Hypothalamus (tissue), 51 donors: ENCODE measurements around the gene NAALADL2.
"Not testable (repeated sequence)": the region's sequence is repeated elsewhere in the genome, so short reads cannot be mapped to it uniquely, and the experiment has no call there.

Experiments used
- DNase-seq, 51 donors: peaks; one replicate each; lab custom pipeline; 2025; lab: John Stamatoyannopoulos, UW

The NAALADL2 gene

DNA sequence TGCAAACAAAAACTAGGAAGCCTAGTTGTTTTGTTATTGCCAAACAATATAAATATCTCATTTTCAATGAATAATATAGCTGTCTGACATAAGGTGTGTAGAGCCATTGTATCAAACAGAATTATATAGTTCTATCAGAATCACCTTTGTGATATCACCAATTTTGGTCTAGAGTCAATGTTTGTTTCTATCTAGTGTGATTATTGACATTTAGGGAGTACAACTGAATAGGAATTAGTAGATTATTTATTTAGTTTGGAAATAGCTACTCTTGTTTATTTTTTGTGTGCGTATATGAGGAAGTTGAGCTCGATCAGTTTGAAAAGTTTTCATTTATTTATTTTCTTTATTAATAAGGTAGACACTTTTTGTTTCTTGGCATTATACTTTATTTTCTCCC is 389.7 kb downstream of the NAALADL2 start:
- no peak for DNase-seq

DNA sequence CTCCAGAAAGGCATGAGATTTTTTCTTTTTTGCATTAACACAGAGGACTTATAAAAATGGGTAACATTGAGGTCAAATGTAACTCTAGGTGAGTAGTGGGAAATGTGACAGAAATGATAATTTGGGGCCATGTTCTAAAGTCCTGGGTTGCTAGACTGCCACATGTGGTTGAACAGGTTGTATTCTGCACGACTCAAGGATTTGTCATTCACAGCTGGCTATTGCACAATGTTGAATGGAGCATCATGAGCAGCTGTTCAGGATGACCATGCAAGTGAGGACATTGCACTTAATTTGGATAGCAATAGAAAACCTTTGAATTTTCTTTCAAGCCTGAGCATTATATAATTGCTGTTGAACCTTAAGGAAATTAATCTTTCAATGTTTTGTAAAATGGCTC is 396.6 kb downstream of the NAALADL2 start:
- no peak for DNase-seq

DNA sequence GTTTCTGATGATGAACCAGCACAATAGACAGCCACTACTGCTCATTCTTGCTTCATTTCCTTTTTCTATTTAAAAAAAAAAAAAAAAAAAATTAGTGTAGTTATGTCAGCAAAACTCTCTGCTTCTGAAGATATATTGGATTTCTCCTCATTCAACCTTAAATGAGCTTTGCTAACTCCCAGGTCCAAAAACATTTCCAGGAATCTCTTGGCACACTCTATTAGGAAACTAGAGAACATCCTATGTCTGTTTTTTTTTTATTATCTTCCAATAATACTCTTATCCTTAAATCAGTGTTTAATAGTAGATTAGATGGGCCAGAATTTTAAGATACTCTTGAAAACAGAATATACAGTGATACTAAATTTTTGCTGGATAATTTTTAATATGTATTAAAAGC is 398.0 kb downstream of the NAALADL2 start:
- DNase-seq: no peak

DNA sequence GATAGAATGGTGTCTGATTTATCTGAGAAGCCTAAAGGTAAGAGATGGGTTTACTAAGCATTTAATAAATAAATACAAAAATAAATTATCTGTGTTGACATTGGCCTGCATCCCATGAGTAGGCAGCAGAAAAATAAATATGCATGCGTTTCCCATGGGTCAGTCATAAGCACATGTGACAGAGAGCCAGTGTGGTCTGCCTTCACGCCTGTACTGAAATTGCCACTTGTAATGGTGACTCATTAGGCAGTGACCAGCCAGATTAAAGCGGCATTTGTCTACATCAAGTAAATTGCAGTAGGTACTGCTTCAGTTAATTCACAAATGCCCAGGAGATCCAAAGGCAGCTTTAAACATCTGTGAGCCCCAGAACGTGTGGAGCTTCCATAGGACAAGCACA is 399.6 kb downstream of the NAALADL2 start:
- DNase-seq: no peak

DNA sequence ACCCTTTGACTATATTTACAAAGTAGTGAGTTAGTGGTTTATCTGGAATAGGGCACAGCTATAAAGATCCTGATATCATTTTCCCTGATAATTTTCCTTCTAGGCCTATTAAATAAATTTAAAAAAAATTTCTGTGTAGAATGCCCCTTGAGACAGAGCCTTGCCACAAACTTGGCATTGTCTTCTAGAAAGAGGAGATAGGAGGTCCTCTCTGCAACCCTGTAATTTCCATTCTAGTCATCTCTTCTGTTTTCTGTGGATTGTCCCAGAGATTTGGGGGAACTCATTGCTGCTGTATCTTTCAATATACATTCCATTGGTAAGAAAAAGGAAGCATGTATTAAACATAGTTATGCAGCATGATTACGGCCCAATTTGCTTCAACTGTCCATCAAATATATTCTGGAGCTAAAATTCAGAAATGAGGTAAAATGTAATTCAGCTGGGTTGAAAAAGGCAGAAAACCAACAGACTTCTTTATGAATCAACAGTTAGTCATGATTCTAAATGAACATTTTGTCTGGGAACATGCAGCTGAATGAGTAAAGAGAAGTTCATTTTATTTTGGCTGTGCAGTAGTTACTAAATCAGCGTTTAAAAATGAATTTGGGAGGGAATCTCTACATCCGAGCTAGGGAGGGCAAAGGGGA is 401.1 kb downstream of the NAALADL2 start:
- DNase-seq: no peak

DNA sequence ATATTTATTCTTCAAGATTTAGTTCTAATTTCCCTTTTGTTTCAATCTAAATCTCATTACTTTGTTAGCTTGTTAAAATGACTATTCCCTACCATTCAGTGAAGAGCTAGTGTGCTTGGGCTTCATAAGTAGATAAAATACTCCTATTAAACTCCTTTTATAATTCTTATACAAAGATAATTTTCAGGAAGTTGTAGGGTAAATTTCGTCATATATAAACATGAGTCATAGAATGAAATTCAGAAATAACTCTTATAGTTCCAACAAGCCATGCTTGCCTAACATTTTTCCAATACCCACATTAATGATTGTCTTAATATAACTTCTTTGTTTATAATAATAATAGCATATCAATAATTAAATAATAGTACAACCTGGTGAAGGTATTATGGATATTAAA is 407.3 kb downstream of the NAALADL2 start:
- no peak for DNase-seq

DNA sequence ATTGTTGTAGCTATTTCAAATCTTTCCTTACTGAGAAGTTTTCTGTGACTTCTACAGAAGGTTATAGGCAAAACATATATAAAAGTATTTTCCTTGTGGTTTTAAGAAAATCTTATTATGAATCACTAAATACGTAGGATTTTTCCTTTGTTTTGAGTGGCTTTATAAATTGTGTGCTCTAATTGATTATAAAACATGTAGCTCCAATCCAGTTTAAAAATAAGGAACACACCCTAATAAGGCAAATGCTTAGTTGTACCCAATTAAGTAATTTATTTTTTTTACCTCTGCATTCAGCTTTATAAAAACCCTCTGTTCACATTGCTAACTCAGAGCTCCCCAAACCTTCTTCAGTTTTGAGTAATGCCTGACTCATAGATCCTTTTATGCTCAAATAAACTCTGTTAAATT is 408.0 kb downstream of the NAALADL2 start:
- no peak for DNase-seq

DNA sequence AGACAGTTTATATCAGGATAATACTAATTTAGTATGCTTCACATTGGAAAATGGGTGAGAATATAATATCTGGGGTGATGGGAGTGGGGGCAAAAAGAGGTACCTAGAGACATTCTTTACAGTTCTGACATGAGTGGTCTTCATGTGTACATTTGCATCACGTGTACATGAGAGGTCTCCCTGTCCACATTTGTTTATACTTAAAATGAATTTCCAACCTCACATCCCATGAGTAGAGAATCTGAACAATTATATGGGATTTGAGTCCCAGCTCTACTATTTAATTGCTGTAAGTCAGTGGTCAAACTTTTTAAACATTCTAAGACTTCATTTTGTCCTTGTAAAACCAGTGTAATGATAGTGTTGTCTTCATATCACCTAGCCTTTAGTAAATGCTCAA is 408.4 kb downstream of the NAALADL2 start:
- no peak for DNase-seq

DNA sequence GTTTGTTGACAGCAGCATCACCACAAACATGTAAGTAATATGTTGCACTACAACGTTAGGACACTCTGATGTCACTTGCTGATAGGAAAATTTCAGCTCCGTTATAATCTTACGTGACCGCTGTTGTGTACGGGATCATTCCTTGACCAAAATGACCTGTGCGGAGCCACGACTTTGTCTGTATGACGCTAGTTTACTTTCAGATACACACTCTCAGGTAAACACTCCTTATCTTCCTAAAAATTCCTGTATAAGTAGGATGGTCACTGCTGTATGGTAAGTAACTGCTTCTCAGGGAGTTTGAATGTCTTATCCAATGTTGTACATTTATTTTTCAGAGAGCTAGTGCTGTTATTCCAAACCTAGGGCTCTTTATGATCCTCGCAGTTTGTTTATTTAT is 410.3 kb downstream of the NAALADL2 start:
- no peak for DNase-seq

DNA sequence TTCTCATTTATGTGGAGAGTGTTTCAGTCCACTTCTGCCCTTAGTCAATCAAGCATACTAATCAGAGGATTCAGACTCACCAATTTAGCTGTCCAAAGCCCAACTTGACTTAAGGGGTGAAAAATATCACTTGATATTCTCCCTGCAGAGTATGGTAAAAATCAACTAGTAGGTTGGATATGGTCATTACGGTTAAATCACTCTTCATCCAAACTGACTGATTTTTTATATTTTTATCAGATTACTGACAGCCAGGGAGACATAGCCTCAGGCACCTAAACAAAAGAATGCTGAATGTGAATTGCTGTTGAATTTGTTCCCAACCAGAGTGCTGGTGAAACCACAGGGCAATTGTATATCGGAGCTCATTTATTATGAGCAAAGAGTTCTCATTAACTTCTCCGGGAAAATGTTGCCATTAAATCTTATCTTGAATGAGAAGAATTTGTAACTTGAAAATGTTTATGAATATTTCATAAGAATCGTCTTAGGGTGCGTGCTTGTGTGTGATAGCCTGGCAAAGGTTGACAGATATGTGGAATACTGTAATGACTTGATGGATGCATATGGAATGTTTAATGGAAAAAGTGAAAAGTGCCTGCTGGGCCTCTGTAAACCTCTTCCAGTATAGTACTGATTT is 411.2 kb downstream of the NAALADL2 start:
- no peak for DNase-seq

DNA sequence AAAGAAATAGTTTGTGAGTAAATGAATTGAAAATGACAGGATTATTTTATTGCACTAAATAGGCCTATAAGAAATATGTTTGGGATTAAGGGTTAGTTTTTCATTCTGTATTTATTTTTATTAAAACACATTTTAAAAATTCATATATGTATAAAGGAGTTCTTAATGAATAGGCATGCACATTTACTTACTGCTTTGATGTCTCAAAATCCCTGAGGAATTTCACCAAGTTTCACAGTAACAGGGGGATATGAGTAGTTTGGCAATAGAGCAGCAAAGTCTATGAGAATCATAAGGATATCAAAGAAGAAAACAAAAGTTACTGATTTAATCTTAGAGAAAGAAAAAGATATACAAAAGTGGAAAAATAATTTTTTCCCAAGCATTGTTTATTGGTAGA is 411.7 kb downstream of the NAALADL2 start:
- DNase-seq: no peak

DNA sequence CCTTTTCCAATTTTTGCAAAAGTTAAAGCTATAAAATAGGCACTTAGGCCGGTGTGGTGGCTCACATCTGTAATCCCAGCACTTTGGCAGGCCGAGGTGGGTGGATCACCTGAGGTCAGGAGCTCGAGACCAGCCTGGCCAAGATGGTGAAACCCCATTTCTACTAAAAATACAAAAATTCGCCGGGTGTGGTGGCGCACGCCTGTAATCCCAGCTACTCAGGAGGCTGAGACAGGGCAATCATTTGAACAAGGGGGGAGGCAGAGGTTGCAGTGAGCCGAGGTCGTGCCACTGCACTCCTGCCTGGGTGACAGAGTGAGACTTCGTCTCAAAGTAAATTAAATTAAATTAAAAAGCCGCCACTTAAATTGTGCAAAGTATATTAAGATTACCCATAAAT is 412.3 kb downstream of the NAALADL2 start:
- not testable (repeated sequence) for DNase-seq

DNA sequence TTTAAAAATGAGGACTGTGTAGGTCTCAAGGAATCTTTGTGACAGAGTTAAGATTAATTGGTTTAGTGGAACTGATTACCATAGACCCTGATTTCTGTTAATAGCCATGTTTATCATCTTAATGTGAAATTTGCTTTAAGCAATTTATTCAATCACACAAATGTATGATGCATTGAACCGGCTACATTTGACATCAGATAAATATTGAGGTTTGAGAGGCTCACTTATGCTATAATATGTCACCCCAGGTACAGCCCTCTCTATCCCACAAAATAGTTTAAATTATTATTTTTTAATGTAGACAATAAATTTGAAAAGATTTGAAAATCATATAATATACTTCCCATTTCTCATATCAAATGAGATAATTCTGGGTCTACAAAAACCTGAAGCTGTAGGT is 413.3 kb downstream of the NAALADL2 start:
- DNase-seq: no peak

DNA sequence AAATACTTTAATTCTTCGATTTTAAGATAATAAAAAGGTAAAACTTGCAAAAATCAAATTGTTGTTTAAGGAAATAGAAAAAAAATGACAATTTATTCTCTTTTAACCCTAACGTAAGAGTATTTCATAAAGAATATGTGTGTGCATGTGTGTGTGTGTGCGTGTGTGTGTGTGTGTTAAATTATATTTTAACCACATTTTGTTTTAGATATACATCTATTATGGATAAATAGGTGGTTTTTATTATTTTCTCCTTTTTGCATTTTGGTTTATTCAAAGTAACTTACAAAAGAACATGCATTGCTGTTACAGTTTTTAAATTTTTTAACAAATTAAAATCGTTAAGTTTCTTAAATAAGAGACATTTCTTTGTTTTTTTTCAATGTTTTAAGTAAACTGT is 414.4 kb downstream of the NAALADL2 start:
- no peak for DNase-seq

DNA sequence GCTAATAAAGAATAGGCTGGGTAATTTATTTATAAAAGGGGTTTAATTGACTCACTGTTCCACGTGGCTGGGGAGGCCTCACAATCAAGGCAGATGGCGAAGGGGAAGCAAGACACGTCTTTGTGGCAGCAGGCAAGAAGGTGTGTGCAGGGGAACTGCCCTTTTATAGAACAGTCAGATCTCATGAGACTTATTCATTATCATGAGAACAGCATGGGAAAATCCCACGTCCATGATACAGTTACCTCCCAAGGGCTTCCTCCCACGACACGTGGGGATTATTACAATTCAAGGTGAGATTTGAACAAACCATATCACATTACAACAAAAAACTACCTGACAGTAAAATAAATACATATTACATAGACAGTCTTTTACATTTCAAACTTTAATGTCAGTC is 414.9 kb downstream of the NAALADL2 start:
- DNase-seq: no peak

DNA sequence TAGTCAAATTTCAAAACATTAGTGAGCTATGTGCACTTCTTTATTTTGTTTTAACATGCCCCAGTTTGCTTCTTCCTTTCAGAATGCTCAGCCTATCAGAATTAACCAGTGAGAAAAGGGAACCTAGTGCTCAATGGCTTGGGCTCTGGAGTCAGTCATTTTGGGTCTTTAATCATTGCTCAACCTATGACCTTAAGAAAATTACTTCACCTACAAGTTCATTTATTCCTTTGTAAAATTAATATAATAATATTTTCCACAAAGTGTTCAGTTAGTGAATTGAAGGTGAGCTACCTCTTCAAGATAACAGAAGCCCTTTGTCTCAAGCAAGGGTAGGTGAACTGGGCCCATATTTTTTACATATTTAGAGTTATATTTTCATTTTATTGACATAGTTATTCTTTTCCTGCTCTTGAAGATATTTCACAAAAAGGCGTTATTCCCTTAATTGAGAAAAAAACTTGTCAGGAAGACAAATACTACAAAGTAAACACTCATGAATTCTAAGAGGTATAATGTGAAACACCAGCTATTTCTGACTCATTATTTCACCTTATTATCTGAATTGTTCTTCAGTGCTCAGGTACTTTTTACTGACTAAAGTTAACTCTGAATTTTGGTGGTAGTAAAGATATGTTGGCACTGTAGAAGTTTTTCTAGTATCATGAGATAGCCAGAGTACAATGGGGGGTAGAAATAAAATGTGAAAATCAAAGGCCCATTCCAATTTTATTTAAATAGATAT is 415.5 kb downstream of the NAALADL2 start:
- no peak for DNase-seq

DNA sequence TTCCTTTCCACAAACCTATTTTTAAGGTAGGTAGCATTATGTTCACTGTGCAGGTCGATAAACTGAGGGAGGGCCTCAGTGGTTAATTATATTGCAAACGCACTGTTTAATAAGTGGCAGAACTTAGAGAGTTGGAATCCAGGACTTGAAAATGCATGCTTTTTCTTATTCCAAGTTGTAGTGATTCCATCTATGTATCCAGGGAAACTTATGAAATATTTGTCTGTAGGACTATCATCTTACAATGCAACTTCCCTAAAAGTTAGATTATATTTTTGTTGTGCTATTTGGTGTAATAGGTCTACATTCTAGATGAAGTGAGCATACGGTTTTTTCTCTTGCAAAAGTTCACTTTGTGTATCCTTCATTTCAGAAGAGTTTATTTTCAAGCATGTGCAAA is 419.5 kb downstream of the NAALADL2 start:
- DNase-seq: no peak

DNA sequence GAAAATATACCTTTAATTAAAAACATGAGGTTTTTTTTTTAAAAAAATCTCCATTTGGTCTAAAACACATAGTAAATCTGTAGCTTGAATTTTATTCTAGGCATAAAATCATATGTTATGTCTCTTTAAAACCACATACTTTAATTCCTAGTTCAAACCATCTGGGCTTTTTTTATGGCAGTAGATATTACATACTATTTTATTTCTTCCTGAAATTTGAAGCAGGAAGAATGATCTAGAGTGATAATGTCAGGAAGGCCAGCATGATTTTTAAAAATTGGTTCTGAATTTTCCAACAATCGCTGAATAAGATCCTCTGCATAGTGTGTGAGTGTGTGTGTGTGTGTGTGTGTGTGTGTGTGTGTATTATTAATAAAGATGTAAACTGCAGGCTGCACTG is 420.3 kb downstream of the NAALADL2 start:
- no peak for DNase-seq

DNA sequence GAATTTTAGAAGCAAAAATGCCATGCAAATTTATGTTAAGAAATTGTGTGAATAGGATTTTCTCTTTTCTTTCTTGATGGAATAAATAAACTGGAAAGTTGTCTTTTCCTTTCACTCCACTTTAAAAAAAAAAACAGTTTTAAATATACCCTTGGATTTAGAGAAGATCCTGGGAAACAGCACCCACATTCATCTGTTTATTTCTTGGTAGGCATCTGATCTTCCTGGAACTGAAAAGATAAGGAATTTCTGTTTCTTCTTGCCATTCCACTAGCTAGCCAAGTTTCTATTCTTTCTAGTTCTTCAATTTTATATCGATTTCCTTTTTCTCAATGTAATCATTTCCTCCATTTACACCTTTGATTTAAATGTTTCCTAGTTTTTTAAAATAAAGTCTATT is 420.8 kb downstream of the NAALADL2 start:
- no peak for DNase-seq

DNA sequence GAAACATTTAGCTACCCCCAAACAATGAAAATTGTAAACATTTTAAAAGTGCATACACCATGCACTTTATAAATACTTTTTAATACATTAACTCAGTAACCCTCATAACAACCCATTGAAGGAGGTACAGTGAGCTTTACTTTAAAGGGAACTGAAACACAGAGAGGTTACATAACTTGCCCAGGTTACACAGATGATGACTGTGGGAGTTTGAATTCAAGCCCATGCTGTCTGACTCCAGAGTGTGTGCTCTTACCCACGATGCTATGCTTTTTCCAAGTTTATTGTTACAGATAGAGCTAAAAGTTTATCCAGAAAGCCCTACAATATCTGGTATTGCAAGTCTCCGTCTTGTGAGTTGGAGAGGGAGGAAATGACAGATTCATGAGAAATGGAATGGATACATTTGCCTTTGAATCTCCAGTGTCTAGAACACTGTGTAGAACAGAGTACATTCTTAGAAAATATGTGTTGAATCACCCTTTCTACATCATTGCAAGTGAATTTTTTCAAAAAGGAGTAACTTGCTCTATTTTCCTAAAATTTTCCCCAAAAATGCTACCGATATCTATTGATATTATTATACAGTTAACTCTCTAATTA is 428.3 kb downstream of the NAALADL2 start:
- DNase-seq: no peak

DNA sequence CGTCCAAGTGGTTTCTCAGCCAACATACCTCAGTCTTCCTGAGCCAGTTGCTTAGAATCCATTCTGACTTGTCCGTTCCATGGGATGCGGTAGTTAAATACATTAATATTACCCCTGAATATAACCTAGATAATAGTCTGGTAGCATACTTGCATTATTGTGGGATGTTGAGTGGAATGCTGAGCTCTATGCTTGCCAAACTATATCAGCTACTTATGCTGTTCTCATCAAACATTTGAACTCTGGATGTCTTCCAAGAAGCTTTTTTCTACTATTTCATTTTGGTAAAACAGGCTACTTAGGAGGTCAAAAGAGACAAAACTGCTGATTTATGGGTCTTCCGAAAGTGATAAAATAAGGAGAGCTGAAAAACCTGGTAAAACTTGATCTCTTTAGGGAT is 429.5 kb downstream of the NAALADL2 start:
- no peak for DNase-seq

DNA sequence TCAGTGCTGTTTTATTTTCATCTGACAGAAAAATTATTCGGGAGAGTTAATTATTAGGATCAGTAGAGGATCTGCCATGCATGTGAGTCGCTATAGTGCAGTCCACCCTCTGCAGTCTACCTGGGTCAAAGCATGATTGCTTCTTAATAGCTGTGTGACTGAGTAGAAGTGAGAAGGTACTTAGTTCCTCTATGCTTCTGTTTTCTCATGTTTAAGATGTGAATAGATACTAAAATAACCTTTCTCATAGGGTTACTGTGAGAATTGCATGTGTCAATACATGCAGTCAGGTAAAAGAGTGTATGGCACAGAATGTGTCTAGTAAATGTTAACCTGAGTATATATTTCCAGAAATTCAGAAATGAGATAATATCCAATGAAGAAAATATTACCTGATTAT is 435.7 kb downstream of the NAALADL2 start:
- DNase-seq: no peak
